Stimulated activated CD4-positive, alpha-beta T cell treated with anti-CD3 and anti-CD28 coated beads, TNF-alpha, amount 100 ng/mL, for 24 hours (primary cell): ENCODE results near the gene MAEA.

ENCODE experiments used
- DNase-seq, 3 experiments: peaks; one replicate each; pipeline ENCODE4 v3.0.0-alpha.2; 2020; ENCODE audit warnings: low read depth in 3 of 3

The MAEA gene

DNA sequence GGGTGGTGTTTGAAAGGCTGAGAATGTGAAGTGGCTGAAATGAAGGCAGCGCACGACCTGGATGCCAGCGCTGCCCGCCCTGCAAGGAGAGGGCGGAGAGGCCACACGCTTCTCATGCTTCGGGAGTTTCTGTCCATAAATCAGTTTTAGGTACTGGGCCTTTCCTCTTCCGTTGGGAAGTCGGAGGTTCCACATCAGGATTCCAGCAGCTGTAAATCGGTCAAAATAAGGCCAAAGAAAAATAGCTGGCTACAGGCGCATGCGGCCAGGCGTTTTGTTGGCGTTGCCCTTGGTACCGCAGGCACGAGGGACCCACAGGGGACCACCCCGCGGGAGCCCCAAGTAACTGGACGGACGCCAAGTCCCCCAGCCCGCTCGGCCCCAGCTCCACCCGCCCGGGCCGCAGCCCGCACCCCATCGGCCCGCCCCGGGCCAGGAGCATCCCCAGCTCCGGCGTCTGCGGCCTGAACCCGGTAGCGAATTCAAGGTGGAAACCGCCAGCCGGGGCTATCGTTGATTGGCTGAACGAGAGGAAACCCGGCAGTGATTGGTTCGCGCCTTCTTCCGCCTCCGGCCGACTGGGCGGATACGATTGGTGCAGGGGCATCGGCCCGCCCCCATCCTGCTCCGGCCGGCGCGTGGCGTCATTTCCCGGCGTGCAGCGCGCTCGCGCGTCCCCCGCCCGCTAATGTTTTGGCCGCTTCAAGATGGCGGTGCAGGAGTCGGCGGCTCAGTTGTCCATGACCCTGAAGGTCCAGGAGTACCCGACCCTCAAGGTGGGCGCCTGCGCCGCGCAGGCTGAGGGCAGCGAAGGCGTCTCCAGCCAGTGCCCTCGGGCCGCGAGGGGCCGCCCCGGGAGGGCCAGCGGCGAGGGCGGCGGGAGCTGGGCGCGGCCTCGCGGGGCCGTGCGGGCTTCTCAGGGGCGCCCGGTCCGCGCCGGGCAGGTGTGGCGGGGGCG lies at the start of gene MAEA:
MAEA (plus strand) TSS at position 685 of the 958 bp plus-strand sequence; CDS start at position 708, 23 bp downstream.
- DNase-seq = peak; percentile 96 to 98 (median 97)

DNA sequence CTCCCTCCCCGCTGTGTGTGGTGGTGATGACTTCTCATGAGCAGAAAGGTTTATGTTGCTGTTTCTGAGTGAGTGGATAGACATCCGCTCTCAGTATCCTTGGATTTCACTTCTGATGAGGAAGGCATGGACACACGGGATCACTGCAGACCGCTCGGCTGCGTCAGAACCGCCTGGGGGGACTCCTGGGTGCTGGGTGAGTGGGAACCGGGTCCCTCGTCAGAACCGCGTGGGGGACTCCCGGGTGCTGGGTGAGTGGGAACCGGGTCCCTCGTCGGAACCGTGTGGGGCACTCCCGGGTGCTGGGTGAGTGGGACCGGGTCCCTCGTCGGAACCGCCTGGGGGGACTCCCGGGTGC lies 49.8 kb upstream of the MAEA start:
- DNase-seq = no peak

DNA sequence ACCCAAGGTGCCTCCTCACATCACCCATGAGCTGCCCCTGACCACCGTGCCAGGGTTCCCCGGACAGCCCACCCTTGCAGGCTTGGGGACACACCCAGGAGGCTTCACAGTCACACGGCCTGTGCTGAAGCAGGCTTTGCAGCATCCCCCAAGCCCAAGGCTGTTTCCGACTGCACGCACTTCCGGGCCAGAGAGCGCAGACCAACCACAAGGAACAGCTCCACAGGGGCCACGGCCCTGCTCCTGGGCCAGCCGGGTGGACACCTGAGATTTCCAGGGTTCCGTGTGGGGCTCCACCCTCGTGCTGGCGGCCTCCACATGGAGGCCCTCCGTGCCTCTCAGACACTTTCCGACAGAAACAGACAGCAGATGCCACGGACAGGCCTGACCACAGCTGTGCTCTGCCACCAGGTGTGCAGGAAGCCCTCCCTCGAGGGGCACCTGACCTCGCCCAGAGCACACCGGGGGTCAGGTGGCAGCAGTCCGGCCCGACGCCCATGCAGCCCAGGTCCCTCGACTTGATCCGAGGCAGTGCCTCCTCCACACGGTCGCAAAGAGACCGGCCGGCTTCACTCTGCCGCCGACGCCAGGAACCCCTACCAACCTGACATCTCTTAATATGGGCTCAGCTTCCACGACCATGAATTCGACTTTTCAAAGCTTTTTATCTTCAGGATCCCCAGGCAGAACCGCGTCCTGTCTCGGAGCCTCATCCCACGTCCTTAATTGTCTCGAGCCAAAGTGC lies 48.8 kb upstream of the MAEA start:
- no peak for DNase-seq

DNA sequence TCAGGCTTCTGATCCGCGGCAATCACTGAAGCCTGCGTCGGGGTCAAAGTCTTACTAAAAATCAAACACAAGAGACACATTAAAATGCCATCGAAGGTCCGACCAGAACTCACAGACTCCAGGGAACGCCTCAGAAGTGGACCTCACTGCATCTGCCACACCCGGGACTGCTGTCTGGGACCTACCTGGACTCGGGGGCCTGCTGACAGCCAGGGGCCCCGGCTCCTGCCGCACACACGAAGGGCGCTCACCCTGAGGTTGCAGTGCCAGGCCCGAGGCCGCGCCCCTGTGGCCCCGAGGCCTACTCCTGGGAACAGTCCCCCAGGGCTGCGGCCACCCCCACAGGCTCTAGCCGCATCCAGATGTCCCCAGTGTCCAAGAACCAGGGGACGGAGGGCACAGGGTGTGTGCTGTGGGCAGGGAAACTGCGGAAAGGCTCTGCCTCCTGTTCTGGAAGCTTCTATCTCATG lies 48.2 kb upstream of the MAEA start:
- DNase-seq = no peak

DNA sequence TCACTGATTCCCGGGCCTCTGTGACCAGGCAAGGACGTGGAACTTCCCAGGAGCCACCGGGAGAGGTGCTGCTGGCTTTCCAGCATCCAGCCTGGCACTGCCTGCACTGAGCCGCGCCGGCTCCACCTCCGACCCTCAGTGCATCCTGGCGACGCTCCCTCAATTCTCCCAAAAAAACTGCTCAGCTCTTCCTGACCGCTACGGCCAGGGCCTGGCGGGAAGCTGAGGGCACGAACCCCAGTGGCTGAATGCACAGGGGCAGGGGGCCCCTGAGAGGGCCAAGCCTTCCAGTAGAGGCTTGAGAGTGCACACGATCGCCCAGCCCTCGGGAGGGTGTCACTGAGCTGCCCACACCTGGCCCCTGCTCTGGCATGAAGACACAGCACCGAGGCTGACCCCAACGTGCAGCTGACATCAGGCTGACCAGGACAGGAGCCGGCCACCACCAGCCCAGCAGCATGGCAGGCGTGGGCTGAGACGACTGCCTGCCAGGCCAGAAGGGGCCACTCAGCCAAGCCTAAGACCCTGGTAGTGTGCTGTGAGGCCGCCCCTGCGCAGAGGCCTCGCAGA lies 47.7 kb upstream of the MAEA start:
- no peak for DNase-seq

DNA sequence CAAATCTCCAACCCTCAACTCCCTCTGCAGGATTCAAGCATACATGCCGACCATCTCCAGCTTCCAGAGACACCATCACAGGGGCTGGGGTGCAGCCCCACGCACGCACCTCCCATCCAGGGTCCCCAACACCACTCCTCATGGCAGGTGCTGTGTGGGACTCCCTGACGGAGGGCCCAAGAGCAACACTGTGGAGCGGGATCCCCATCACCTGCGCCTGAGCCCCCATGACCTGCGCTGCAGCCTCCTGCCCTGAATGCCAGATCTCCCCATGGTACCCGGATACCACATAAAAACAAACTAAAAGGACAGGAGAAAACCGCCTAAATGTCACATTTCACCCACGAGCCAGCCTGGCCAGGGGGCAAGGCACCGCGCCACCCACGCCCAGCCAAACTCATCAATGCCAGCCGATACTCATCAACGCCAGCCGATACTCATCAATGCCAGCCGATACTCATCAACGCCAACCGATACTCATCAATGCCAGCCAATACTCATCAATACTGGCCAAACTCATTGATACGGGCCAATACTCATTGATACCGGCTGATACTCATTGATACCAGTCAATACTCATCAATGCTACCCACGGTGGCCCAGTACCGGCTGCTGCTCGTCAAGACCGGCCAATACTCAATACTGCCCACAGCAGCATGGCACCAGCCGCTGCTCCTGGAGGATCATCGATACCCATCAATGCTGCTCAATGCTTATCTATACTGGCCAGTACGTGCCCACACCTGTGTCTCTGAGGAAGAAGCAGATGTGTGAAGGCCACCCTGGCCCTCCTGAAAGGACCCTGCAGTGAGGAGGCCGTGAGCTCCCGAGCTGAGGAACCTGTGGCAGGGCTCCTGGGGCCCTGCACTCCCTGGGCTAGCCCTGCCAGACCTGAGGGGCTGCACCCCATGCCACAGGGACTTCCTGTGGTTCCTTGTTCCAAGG lies 46.9 kb upstream of the MAEA start:
- DNase-seq = no peak

DNA sequence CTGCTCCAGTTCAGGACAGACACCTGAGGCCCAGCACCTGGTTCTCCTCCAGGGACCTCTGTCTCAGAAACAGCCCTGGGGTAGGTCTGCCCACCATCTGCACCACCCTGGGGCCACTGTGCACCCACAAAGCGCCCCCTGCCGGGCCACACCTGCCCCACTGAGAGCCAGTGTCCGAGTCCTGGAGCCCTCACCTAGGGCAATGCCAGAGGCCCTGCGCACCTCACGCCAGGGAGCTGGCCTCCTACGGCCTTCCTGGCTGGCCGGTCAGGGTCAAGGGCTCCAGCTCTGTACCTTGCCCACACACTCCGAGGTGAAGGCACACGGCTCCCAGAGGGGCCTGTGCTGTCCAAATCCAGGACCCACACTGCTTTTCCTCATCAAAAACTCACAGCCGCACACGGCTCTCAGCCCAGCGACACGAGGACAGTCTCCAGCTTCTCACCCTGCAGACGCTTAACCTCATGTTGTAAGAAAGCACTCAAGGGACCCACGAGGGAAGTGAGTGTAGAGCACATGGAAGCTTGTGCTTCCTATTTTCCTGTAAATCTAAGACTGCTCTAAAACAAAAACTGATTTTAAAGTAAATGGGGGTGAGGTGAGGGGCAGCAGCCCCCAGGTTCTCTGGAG lies 46.1 kb upstream of the MAEA start:
- DNase-seq = no peak

DNA sequence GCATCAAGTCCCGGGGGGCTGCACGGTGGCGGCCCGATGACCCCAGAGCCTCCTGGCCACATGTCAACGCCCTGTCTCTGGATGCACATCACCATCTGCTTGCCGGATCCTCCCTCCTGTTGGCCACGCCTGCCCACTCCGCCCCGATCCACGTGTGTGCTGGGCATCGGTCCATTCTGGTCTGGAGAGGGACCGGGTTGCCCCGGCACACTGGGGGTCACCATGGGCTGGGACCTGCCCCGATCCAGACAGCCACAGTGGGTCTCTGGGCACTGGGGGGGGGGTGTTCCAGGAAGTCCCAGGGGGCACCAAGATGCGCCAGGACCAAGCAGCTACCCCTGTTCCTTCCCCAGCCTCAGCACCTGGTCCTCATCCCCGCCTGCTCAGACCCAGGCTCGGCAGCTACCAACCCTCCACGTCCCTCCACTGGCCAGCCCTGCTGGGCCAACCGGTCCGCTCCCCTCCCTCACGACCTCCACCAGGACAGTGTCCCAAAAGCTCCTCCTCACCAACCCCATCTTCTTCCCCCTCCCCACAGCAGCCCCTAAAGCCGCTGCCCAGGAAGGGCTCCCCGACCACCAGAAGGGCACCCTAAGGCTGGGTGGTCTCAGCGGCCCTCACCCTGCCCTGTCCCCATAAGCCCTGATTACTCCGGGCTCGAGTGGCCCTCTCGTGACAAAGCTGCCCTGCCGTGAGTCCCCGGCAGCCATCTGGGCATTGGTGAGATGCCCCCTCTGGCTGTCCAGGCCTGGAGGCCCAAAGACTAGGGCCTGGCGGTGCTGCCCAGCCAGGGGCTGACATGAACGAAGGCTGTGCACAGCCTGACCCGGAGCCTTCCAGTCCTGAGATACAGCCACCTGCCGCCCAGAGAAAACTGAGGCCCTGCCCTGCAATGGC lies 45.4 kb upstream of the MAEA start:
- DNase-seq = no peak

DNA sequence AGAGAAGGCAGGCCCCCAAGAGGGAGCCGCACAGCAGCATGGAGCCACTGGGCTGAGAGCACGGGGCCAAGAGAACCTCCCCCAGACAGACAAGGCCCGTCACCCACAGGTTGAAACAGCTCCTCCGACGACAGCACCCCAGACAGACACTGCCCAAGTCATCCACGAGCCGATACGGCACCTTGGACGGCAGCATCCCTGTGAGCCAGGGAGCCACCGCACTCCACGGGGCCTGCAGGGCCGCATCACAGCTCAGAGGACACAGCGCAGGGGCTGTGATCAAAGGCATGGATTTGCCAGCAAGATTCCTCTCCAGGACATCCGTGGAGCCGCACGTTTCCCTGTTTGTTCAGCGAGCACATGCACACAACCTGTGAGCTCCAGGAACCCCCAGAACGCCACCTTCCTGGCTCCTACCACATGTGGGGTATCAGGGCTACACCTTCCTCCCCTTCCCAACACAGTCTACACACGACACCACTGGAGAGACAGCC lies 44.7 kb upstream of the MAEA start:
- no peak for DNase-seq

DNA sequence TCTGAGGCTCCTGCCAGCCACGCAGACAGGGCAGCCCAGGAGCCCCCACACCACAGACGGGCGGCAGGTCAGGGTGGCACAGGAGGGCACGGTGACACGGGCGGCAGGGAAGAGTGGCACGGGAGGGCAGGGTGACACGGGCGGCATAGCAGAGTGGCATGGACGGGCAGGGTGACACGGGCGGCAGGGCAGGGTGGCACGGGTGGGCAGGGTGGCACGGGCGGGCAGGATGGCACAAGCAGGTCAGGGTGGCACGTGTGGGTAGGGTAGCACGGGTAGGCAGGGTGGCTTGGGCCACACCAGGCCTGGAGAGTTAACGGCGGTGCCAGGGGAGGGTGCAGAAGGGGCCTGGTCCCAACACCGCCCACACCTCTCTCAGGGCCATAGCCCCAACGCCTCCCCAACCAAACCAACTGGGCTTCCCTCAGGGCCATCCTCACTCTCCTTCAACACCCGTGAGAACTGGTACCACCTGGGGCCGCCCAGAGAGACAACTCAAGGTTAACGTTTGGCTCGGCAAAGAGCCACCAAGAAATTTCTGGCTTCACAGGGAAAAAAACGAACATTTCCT lies 44.1 kb upstream of the MAEA start:
- DNase-seq = no peak

DNA sequence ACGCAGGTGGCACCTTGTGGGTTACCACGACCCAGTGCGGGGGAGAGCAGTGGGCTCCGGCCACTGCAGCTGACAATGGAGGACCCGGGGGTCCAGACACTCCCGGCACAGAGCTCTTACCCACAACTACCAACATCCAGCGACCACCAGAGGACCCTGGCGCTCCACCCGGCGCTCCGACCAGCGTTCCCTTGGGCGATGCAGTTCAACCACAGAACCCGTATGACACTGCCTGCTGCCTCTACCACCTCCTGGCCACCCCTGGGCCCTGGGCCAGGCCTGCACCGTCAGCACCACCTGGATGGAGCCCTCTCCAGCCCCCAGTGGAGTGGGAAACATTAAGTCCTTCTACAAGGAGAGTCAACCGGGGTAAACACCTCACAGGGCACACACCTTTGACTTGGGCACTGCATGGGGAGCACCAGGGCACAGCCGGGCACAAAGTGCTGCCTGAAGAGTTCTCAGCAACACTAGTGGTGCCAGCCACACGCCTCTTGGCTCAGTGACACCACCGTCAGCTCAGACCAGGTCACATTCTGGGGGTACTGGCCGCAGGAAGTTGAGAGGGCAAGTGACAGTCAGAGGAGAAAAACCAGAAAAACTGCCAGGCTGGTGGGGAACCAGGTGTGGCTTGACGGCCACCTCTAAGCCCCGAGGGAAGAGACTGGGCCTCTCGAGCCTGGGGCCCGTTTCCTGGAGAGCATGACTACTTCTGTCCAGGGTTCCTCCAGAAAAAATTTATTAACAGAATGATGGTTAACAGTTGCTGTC lies 43.4 kb upstream of the MAEA start:
- no peak for DNase-seq

DNA sequence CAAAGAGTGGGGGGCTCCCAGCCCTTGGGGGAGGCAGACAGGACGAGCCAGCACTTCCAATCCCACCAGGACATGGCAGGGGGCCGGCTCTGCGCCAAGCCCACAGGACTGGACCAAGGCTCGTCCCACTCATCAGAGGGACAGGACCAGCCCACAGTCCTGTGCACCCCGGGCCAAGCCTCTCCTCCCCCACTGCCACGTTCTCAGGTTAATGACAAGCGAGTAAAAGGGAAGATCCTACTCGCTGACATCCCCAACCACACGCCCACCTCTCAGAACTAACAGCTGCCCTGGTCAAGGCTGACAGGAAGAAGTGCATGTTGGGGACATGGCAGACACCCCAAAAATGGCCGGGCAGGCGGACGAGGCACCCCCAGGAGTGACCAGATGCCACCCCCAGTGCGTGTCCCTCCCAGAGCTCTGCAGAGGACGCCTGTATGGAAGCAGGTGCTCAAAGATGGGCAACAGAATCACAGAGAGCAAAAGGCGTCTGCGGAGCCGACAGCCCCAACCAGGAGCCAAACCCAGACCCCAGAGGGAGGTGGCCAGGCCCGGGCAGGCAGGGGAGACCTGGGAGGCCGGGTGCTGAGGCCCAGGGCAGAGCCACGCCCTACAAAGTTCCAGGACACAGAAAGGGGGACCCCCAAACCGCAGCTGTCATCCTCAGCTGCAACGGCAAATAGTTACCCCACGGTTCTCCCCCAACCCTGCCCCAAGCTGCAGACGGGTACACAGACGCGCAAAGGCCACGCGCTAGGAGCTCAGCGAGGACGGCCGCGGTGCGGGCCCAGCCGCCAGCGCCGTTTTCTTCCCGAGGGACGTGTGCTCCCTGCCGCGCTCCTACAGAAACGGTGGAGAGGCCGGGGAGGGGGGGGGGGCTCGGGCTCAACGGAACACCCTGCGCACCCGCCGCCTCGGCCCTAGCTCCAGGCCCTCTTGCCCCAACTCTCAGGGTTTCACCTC lies 42.5 kb upstream of the MAEA start:
- DNase-seq = peak in 1 of 3 experiments; percentile 24

DNA sequence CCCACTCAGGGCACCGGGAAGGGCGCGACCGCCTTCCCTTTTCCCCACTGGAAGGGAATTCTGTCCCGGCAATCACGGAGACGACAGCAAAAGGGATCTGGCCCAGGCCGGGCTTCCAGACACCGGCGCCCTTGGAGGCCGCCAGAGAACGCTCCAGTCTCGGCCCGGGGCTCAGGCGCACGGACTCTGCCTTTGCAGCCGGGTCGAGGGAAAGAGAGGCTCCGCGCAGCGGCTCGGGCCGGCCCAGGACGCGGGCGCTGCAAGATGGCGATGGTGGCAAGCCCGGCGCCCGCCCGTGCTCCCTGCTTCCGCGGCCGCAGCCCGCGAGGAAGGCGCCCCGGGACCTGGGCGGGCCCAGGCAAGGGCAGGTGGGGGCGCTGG lies 41.8 kb upstream of the MAEA start:
- peak in 1 of 3 experiments; percentile 21 for DNase-seq

DNA sequence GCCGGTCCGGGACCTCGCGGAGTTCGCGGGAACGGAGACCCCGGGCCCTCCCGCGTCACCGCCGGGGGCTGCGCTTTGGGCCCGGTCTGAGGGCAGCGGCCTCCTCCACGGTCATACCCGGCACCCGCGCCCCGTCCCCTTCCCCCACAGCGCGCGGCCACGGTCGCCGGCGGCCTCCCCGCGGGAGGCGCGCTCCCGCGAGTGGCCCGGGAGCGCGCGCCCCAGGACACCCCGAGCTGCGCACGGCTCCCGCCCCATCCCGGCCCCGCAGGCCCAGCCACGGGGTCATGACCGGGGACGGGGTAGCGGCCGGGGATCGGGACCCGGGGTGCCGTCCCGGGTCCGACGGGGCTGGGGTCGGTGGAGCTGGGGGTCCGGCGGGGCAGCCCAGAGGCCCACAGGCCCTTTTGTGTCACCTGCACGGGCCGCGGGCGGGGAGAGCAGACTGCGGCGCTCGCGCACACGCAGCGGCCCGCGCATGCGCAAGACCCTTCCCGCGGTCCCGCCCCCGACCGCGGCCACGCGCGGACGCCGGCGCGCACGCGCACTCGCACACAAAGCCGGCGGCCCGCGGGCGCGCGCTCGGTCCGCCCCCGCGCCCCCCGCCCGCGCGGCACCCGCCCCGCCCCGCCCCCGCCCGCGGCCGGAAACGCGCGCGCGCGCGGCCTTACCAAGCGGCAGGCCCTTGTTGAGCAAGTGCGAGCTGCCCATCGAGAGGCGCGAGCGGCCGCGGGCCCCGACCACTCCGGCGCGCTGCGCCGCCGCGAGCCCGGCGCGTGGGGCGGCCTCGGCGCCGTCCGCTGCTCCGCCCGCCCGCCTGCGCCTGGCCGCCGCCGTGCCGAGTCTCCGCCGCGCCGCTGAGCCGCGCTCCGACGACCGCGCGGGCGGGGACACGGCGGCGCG lies 41.2 kb upstream of the MAEA start, which contains the start of gene CTBP1:
CTBP1 (minus strand) TSS at position 886 of the 903 bp plus-strand sequence. CDS start 7,799 bp downstream, outside the sequence.
- peak; percentile 58 to 76 (median 70) for DNase-seq

DNA sequence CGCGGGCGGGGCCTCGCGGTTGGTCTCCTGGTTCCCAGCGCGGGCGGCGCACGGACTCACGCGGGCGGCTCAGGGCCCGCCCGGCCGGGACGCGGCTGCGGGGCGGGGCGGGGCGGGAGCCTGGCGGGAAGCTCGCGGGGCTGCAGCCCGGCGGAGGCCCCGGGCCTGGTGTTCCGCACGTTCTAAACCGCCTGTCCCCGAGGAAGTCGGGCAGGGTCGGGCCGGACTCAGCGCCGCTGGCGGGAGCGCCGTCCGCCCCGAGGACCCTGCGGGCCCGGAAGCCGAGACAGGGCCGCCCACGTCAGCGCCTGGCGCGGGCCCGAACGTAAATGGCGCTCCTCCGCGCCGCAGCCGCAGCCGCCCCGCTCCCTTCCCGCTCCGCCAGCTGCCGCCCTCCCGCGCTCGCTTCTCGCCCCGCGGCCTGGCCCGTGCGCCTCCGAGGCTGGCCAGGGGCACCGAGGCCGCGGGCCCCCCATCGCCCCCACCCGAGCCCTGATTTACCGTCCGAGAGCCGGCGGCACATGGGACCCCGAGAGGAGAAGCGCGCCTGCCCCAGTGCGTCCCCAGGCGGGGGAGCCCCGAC lies 40.5 kb upstream of the MAEA start:
- peak; percentile 65 to 79 (median 68) for DNase-seq
